NK-92 treated with Interleukin-12 subunit alpha and Interleukin-12 subunit beta, amount 100 ng/mL, for 24 hours (cell line): ENCODE data around the gene LARP4B.
"Not testable (repeated sequence)": the region's sequence is repeated elsewhere in the genome, so short reads cannot be mapped to it uniquely, and the experiment has no call there.

Experiments used
- DNase-seq: peaks from one replicate; lab custom pipeline; 2025; lab: John Stamatoyannopoulos, UW

Gene LARP4B

DNA sequence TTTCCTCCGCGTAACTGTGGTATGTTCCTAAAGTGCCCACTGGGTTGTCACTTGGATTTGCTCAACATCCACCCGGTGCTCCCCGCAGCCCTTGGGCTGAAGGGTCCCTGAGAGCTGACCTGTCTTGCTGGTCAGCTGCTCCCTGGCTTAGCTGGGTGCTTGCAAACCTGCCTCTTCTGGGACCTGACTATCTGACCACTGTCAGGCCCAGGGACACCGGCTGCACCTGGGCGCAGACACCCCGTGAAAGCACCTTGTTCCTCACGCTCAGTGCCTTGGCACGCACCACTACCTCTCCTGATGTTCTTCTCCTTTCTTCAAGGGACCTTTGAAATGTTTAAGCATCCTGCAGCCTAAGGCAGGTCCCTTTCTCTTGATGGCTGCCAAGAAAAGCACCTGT, 26.6 kb upstream of the LARP4B start:
- no peak for DNase-seq

DNA sequence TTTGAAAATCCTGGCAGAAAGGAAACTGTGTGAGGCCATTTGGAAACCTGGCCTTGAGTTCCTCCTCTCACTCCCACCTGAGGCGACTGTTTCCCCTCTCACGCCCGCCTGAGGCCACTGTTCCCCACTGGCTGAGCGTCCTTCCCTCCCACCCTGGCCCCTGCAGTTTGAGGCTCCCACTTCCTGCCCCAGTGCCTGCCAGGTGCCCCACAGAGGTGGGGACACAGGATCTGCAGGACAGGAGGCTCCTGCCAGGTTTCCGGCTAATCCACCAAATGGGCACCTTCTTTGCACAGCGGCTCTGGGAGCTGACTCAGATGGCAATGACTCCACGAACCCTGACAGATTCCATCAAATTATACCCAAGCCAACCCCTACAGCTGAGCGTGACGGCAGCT, 24.3 kb upstream of the LARP4B start:
- no peak for DNase-seq

DNA sequence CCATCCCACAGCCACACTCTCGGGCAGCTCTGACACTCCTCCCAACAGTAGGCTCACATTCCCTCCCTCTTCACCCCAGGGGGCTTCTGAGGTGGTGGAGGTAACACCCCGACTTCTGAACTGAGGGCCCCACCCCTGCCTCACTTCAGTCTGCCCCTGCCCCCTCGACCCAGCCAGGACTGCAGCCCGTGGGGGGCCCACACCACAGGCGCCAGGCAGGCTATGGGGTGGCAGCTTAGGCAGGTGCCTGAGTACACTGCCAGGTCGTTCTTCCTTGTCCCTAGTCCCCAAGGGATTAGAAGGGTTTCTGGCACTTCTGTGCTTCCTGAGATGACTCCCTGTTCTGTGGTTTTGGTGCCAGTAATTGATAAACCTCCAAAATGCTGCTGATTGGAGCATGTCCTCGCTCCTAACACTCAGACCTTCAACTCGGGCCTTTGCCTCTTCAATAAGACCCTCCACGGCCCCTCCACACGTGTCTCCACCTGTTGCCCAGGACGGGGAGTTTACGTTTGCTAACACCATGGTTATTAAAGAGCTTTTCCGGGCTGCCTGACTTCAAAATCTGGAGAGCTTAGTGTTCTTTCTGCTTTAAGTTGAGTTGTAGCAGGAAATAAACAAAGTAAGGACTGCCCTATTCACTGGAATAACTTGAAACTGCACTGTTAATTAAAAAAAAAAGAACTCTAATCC, 23.8 kb upstream of the LARP4B start:
- no peak for DNase-seq

DNA sequence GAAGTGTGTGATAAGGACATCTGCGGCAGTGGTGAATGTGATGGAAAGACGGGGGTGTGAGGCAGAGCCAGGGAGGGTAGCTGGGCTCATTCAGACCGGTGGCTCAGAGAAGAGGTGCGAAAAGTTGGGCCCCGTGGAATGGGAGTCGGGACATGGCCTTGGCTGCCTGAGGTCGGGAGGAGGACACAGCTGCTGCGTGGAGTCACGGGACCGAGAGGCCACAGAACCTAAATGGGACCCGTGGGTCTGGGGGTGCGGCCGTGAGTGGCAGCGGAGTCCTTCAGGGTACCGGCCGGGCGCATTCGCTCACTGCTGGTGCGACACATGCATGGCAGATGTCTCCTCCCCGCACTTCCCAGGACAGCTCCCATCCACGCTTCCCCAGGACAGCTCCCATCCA, 22.9 kb upstream of the LARP4B start:
- no peak for DNase-seq

DNA sequence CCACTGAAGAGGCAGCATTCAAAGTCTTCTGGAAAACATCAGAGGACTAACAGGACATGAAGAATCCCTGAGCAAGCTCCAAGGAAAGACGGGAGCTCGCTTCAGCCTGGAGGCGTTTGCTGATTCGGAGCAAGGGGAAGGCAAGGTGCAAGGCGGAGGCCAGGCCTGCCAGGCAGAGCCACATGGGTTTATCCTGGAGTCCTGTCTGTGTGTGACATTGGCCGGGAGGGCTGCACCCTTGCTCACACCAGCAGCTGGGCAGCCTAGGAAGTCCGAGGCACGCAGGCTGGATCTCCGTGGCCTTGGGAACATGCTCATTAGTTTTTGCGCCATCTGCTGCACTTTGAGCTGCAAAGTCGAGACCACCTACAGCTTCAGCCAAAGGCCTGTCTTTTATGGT, 22.3 kb upstream of the LARP4B start:
- DNase-seq: no peak

DNA sequence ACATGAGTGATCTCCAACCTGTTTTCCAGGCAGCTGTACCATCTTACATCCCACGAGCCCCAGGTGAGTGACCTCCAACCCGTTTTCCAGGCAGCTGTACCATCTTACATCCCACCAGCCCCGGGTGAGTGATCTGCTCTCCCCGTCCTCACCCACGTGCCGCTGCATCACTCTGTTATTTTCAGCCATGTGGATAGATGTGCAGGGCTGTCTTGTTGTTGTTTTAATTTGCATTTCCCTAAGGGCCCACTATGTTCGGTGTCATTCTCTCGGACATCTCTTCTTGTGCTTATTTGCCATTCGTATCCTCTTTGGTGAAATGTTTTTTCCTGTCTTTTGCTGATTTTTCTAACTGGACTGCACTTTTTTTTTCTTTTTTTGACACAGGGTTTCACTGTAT, 17.9 kb upstream of the LARP4B start:
- DNase-seq: no peak

DNA sequence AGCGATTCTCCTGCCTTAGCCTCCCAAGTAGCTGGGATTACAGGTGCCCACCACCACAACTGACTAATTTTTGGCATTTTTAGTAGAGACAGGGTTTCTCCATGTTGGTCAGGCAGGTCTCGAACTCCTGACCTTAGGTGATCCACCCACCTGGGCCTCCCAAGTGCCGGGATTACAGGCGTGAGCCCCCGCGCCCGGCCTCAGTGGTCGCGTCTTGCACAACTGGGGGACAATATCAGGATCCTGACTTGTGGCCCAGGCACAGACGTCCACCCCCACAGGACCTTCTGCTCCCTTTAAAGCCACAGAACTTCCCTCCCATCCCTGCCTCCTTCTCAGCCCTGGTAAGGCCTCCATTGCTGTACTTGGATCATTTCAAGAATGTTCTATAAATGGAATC, 16.8 kb upstream of the LARP4B start:
- DNase-seq: no peak

DNA sequence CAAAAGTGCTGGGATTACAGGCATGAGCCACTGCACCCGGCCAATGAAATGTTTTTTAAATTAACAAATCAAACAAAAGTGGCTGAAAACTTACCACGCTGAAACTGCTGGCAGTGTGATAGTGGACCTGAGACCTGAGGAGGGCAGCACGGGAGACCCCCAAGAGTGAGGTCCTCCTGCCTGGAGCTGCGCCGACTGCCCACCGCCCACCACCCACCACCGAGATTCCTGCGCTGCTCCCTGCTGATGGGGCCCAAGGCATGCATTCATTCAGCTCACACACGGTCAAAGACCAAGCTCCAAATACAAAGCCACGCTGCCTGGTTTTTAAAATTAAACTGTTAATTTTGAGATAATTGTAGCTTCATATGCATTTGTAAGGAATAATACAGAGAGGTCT, 16.4 kb upstream of the LARP4B start:
- DNase-seq: no peak

DNA sequence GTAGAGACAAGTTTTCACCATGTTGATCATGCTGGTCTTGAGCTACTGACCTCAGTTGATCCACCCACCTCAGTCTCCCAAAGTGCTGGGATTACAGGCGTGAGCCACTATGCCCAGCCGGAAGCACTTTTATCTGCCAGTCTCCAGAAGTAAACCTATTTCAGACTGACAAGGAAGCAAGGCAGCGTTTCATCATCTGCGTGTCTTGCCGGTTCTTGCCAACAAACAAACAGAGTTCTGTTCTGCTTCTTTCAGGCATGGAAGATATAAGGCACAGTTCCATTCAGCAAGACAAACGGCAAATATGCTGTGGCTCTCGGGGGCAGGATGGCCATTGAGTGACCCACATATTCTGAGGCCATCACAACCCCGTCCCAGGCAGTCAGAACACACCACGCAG, 15.5 kb upstream of the LARP4B start:
- no peak for DNase-seq

DNA sequence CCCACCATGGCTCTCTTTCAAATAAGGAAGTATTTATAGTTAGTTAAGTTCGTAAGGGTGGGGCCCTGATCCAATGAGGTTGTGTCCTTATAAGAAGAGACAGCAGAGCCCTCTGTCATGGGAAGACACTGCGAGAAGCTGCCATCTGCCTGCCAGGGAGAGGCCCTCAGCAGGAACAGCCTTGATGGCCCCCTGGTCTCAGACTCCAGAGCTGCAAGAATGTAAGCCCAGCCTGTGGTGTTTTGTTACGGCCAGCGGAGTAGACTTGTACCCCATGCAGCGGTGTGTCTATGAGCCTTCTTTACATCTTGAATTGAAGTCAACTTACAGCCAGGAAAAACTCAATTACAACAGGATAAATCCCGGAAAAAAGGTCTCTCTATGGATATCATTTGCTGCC, 14.3 kb upstream of the LARP4B start:
- no peak for DNase-seq

DNA sequence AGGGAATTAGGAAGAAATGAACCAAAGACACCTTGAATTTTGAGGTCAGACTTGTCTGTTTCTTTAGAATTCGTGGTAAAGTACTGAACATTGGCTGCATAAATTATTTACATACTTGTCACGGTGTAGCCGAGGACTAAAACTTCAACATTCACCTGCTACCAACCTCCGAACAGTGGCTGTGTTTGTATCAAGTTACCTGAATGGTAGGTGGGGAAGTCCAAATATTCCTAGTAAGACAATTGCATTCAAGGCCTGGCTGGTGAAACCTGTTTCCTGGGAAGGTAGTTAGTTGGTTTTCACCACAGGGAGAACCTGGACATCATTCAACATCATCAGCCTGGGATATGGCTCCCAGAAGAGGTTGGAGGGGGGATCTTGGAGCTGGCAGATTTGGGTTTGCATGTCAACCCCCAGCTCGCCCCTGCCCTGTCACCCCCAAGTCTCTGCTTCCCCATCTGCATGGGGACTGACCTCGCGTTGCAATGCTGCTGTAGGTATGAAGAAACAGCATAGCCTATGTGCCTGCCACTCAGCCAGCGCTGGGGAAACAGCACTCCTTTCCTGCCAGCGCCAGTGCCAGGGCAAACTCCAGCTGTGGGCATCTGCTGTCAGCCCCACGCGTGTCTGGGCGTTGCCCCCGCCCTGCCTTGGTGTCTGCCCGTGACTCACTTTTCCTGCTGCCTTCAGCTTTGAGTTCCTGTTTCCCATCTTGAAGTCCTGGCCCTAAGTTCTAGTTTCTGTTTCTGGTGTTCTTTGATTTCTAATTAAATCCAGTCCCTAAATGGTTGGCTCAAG, 12.7 kb upstream of the LARP4B start:
- no peak for DNase-seq

DNA sequence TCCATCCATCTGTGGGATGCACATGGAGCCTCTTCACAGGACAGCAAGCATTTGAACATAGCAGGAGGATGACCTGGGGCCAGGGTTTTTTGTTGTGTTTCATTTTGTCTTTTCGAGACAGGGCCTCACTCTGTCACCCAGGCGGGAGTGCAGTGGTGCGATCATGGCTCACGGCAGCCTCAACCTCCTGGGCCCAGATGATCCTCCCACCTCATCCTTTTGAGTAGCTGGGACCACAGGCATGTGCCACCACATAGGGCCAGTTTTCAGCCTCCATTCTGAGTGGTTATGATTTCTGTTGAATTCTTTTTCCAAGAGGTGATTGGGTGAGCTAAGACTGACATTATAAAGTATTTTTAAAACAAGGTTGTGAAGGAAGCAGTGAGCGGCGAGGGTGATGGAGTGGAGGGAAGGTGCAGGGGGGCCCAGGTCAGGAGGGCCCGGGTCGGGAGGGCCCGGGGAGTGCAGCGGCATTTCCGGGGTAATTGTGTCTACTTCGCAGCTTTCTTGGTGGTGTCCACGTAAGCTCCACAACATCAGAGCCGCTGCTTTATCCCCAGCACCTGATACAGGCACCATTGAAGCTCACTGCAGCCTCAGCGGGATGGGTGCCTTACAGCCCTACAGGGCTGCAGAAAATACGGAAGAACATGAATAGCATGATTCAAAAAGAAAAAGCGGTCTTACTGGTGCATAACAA, 12.0 kb upstream of the LARP4B start:
- no peak for DNase-seq

DNA sequence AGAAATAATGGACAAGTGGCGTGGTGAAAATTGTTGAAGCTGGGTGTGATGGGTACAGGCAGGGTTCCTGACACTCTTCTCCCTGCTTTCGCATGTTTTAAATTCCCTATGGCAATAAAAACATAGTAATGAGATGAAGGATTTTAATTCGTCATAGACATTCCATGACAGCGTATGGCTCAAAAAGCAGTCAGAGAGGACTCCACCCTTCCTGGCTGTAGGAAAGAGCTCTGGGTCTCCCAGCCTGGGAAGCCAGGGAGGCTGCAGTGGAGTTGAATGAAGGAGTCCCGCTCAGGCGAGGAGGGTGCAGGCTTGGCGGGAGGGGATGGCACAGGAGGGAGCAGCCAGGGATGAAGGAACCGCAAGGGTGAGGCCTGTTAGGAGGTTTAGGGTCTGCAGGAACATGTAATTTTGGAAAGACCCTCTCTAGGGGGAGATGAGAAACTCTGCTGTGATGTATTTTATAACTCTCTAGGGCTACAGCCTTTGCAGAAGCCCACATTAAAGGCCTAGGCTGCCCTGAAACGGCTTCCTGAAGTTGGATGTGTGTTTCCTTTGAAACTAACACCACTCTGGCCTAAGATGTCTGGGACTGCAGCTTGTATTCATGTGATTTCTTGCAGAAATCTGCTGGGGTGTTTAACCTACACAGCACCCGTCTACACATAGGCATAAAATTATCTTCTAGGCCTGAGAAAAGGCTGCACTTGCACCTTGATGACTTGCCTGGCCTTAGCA, 7.6 kb upstream of the LARP4B start:
- DNase-seq: no peak

DNA sequence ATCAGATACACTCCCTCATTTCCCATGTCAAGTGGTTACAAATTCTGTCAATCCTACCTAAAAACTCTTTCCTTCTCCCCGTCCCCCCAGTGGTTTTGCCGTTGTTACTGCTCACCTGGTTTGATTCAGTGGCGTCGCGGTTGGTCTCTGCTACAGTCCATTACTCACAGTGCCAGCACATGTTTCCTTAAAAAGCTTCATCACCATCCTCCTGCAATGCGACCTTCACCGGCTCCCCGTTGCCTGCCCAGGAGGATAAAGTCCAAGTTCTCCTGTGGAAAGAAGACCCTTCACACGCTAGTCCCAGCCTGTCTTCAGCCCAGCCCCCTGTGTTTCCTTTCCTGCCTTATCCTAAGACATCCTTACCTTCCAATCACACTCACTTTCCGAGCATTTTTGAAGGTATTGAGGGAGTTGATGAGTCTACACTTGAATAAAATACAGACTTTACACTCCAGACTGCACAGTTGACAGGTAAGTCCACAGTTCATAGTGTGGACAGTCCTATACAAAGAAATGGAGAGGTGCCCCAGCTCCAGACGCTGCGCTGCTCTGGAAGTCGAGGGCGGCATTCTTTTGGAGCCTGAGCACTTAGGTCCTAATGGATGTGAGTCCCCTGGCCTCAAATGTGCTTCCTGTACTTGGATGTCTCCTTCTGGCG, 3.4 kb upstream of the LARP4B start:
- no peak for DNase-seq

DNA sequence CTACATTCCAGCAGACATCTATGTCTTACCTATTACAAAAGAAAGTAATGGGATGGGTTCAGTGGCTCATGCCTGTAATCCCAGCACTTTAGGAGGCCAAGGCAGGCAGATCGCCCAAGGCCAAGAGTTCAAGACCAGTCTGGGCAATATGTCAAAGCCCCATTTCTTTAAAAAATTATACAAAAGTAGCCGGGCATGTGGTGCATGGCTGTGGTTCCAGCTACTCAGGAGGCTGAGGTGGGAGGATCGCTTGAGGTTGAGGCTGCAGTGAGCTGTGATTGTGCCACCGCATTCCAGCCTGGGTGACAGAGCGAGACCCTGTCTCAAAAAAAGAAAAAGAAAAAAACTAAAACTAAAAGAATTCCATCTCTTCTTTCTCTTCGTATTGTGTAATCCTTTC, 2.7 kb upstream of the LARP4B start:
- DNase-seq: not testable (repeated sequence)

DNA sequence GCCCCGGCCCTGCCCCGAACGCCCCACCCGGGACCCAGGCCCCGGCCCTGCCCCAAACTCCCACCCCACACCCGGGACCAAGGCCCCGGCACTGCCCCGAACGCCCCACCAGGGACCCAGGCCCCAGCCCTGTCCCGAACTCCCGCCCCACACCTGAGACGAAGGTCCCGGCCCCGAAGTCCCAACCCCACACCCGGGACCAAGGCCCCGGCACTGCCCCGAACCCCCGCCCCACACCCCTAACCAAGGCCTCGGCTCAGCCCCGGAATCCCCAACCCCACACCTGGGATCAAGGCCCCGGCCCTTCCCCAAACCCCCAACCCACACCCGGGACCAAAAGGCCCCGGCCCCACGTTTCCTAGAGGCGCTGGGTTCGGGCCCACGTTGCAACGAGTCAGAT, 1.1 kb upstream of the LARP4B start:
- no peak for DNase-seq

DNA sequence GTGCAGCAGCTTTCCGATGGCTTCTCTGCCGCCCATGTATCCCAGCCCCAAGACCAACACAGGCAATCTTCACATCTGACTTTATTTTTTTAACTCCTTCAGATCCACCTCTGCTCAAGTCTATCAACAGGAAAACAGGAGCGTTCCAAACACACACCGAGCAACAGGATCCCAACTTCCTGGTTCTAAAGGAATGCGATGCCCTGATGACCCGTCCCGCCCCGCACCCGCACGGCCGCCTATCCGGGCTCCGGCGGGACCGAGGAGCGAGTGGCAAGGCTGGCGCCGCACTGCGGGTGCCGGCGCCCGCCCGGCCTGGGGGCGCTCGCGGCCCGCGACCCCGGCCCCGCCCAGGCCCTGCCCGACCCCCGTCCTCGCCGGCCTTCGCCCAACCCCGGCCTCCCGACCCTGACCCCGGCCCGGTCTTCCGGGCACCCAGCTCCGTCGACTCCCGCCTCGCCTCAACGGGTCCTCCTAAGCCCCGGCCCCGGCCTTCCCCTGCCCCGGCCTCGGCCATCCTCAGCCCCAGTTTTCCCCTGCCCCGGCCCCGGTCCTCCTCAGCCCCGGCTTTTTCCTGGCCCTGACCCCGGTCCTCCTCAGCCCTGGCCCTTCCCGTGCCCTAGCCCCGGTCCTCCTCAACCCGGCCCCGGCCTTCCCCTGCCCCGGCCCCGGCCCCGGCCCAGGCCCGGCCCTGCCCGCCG, 730 bp downstream of the LARP4B start:
- DNase-seq: peak; percentile 2

DNA sequence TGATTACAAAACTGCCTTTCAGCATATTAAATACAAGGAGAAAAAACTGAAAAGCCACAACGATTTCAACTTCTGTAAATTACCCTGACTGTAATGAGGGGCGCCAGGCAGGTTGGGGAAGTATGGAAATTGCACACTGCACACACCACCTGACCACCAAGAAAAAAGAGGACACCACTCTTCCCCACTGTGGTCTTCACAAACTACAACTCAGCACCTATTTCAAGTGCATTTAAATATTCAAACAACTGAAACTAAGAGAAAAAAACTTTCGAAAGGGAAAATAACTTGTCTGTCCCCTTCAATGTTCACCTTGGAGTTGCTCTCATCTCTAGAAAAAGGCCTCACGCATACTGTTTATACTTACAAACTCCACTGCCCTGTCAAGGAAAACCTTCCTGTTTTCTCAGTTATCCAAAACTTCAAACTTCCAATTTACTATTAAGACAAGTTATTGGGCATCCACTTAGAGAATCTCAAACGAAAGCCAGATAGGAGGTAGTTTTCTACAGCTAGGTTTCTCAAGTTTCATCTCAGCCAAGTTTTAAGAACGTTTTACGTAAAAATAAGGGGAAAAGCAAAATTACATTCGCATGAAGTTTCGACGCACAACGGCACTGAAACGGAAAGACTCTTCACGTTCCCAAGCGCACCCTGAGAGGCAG, 1.4 kb downstream of the LARP4B start:
- no peak for DNase-seq

DNA sequence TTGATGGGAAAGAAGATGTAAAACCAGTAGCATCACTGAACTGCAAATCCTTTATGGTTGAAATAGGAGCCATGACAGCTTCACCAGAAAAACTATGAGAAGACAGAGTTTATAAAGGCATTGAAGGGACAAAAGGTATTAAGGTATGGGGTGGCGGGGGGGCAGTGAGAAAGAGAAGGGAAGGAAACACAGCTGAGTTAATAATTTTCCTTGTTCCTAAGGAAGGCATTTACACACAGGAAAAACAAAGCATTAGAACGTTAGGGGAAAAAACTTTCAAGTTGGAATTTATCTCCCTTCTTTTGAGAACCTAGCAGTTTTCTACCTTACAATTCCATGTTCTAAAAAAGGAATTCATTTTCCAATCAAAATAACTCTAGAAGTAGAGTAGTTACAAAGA, 4.4 kb downstream of the LARP4B start:
- DNase-seq: no peak

DNA sequence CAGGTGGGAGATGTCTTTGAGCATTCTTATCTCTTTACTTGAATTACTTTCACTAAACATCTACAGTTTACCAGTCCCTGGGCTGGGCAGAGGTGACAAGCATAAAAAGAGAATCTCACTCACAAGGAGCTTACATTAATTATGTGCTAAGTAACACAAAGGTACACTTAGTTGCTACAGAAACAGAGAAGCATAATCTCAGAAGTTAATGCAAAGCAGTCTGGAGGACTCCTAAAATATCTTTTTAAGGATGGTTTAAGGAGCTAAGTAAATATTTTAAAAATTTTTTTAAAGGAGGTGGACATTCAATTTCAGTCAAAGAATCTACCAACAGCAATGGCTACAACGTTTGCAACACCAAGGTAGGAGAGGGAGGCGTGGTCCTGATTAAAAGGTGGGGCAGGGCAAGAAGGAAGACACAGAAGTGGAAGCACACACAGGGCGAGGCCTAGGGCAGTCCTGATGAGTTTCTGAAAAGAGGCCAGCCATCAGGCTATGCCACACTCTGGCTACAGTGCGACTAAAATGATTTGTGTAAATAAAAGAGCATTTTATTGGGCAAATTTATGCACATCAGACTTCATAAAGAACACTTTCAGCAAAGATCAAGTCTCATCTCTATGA, 5.3 kb downstream of the LARP4B start:
- no peak for DNase-seq
